22Rv1 (cell line): ENCODE results near the gene GYPE.
"Not testable (repeated sequence)": the region's sequence is repeated elsewhere in the genome, so short reads cannot be mapped to it uniquely, and the experiment has no call there.

Source experiments
- H3K27ac ChIP-seq: fragments of 450-650 bp; 2 replicates; pipeline ENCODE4 v1.5.1; 2017

Gene GYPE

DNA sequence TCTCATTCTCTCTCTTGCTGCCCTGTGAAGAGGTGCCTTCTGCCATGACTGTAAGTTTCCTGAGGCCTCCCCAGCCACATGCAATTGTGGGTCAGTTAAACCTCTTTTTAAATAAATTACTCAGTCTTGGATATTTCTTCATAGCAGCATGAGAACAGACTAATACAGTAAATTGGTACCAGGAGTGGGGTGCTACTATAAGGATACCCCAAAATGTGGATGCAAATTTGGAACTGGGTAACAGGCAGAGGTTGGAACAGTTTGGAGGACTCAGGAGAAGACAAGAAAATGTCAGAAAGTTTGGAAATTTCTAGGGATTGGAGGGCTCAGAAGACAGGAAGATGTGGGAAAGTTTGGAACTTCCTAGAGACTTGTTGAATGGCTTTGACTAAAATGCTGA, 74.8 kb downstream of the GYPE start:
- not testable (repeated sequence) for H3K27ac ChIP-seq

- not testable (repeated sequence) for H3K27ac ChIP-seq
Measured at GRCh38 chr4:143829239-143829620, 76.1 kb downstream of the GYPE start.
